Caco-2 (cell line): ENCODE measurements around the gene NRIP1. TPM values are rescaled to one million over a fixed set of nuclear protein-coding genes. Genes with fewer than 3 reads are reported as not detected.

ENCODE experiments used
- BruUV-seq: library from RNA; stranded (reverse); fragments of 400-500 nt; replicated peaks from 2 replicates; lab custom pipeline; 2021; lab: Mats Ljungman, UMichigan
- CTCF ChIA-PET: fragments of 300-600 bp; sonication (Branson Sonifier 250); formaldehyde crosslinking; loops from one replicate; lab custom pipeline; 2022; ENCODE audit warnings: antibody characterized with exemption; lab: Charles Lee
- POLR2A ChIA-PET: fragments of 300-600 bp; sonication (Branson Sonifier 250); formaldehyde crosslinking; loops from one replicate; lab custom pipeline; 2022; ENCODE audit warnings: antibody characterized with exemption; lab: Charles Lee
- DNase-seq, 2 experiments: peaks; one replicate each; pipeline versions ENCODE4 v3.0.0 to v3.0.0-alpha.2; 2020 to 2022
- H3K27me3 ChIP-seq: replicated peaks from 2 replicates; pipeline ENCODE4 v1.6.0; 2011; ENCODE audit warnings: low read length; ENCODE audit not compliant: control insufficient read depth, insufficient read depth
- H3K36me3 ChIP-seq: 2 replicates; pipeline ENCODE4 v1.5.1; 2011; ENCODE audit warnings: low read length; ENCODE audit not compliant: control insufficient read depth, insufficient read depth
- H3K4me1 ChIP-seq: fragments of 250-450 bp; sonication (Bioruptor Pico); 2 replicates; pipeline ENCODE4 v1.5.1; 2020; ENCODE audit warnings: mild to moderate bottlenecking
- H3K4me3 ChIP-seq: 2 replicates; pipeline ENCODE4 v1.5.1; 2011; ENCODE audit warnings: low read depth, mild to moderate bottlenecking, control low read depth, low read length
- H3K9me3 ChIP-seq: fragments of 250-450 bp; sonication (Bioruptor Pico); 2 replicates; pipeline ENCODE4 v1.5.1; 2020; ENCODE audit warnings: mild to moderate bottlenecking, moderate library complexity
- H3K27ac Mint-ChIP-seq: one replicate; pipeline ENCODE4 v1.8.0; 2022; ENCODE audit warnings: mixed read lengths; ENCODE audit not compliant: unreplicated experiment
- H3K27me3 Mint-ChIP-seq: one replicate; pipeline ENCODE4 v1.8.0; 2022; ENCODE audit warnings: mixed read lengths; ENCODE audit not compliant: insufficient read depth, unreplicated experiment
- H3K36me3 Mint-ChIP-seq: one replicate; pipeline ENCODE4 v1.8.0; 2022; ENCODE audit warnings: mild to moderate bottlenecking, mixed read lengths; ENCODE audit not compliant: insufficient read depth, unreplicated experiment
- H3K4me1 Mint-ChIP-seq: one replicate; pipeline ENCODE4 v1.8.0; 2022; ENCODE audit warnings: low read depth, mixed read lengths; ENCODE audit not compliant: unreplicated experiment
- H3K4me3 Mint-ChIP-seq: one replicate; pipeline ENCODE4 v1.8.0; 2022; ENCODE audit warnings: mild to moderate bottlenecking, moderate library complexity, mixed read lengths; ENCODE audit not compliant: unreplicated experiment
- H3K9me3 Mint-ChIP-seq: one replicate; pipeline ENCODE4 v1.8.0; 2022; ENCODE audit warnings: mixed read lengths; ENCODE audit not compliant: unreplicated experiment
- CTCF ChIP-seq, 2 experiments: fragments of 200-600 bp in 1 of 2; IDR thresholded peaks; 1 replicate in 1 of 2; 2 replicates in 1 of 2; pipeline versions ENCODE4 v1.5.1 to v1.8.0; 2011 to 2022; ENCODE audit warnings: antibody characterized with exemption in 1 of 2, control low read depth in 1 of 2, inconsistent platforms in 1 of 2, low read depth in 1 of 2, low read length in 1 of 2, mild to moderate bottlenecking in 1 of 2, moderate library complexity in 1 of 2; ENCODE audit not compliant: insufficient read depth in 1 of 2, severe bottlenecking in 1 of 2, unreplicated experiment in 1 of 2
- intact Hi-C: fragments of 100-400 bp; cut with micrococcal nuclease; formaldehyde crosslinking; loops from one replicate; pipeline ENCODE4 v1.10.0; 2022; ENCODE audit not compliant: unreplicated experiment
- total RNA-seq: library from RNA; stranded (reverse); gene quantifications from 2 replicates; pipeline ENCODE4 v1.2.3, GENCODE V29; 2022

The NRIP1 gene
- total RNA-seq, 1 experiment from 2014 or later: 28.6 TPM

GRCh38 chr21:14952916-14953315, 111.9 kb downstream of the NRIP1 start:
- Mint-ChIP-seq H3K36me3 (no peaks in the 10 kb centered on the region), H3K4me3 (no peak overlapping the region), H3K27me3 (no peaks in the 10 kb centered on the region), H3K9me3 (peaks cover 8% of the 10 kb centered on the region), H3K27ac (no peak overlapping the region), H3K4me1 (no peaks in the 10 kb centered on the region)
- no peaks in the 10 kb centered on the region for H3K27me3 ChIP-seq
- H3K36me3 ChIP-seq: no peaks in the 10 kb centered on the region
- H3K4me3 ChIP-seq: no peak overlapping the region
- no peaks in the 10 kb centered on the region for H3K4me1 ChIP-seq
- peaks cover 4% of the 10 kb centered on the region; the same call in 1 of the 2 replicates for H3K9me3 ChIP-seq
- no peak for DNase-seq
- intact Hi-C loops: no loop called here
- TF ChIP-seq CTCF (IDR thresholded peaks at IDR 0.05; ENCODE audit: insufficient read depth in 1 of 2, low read depth in 1 of 2, low read length in 1 of 2, severe bottlenecking in 1 of 2, unreplicated experiment in 1 of 2): no peak
- POLR2A ChIA-PET: no interaction called here
- CTCF ChIA-PET: no interaction called here
- BruUV-seq: no TSS peak

GRCh38 chr21:14949603-14950002, 115.2 kb downstream of the NRIP1 start:
- ChIA-PET CTCF (no interaction called here), POLR2A (no interaction called here)
- no peak overlapping the region for H3K27ac Mint-ChIP-seq
- intact Hi-C loops: no loop called here
- H3K4me1 Mint-ChIP-seq: peaks cover 8% of the 10 kb centered on the region
- no TSS peak for BruUV-seq
- no peaks in the 10 kb centered on the region for H3K27me3 Mint-ChIP-seq
- peaks cover 8% of the 10 kb centered on the region for H3K9me3 Mint-ChIP-seq
- Histone ChIP-seq H3K27me3 (no peaks in the 10 kb centered on the region), H3K36me3 (no peaks in the 10 kb centered on the region), H3K9me3 (peaks cover 4% of the 10 kb centered on the region; the same call in 1 of the 2 replicates), H3K4me1 (no peaks in the 10 kb centered on the region), H3K4me3 (no peak overlapping the region)
- DNase-seq: no peak
- no peak for TF ChIP-seq CTCF (IDR thresholded peaks at IDR 0.05; ENCODE audit: insufficient read depth in 1 of 2, low read depth in 1 of 2, low read length in 1 of 2, severe bottlenecking in 1 of 2, unreplicated experiment in 1 of 2)
- no peaks in the 10 kb centered on the region for H3K36me3 Mint-ChIP-seq
- H3K4me3 Mint-ChIP-seq: no peak overlapping the region

DNA sequence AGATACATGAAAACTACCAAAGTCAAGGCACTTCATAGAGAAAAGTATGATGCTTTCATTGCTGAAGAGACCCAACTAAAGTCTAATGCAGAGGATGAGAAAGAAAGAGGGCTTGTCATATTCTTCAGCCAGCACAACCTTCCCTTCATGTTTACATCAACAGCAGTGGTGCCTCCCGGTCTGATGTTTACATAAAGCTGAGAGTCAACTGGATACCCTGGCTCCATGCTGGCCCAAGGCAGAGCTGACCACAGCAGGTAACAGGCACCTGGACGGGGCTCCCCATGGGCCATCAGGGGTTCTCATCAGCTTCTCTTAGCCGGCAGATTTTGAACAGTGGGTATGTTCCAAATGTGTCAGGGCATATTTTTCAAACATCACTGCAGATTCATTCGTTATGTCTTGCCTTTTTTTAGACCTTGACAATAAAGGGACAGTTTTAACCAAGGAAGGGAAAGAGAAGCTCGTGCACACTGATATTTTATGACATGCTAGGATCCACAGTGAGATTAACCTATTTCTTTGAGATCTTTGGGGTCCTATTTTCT, 117.1 kb downstream of the NRIP1 start:
- DNase-seq: no peak
- H3K4me3 ChIP-seq: no peak overlapping the region
- Mint-ChIP-seq H3K27ac (no peak overlapping the region), H3K9me3 (peaks cover 8% of the 10 kb centered on the region), H3K36me3 (no peaks in the 10 kb centered on the region), H3K27me3 (no peaks in the 10 kb centered on the region), H3K4me3 (no peak overlapping the region), H3K4me1 (peaks cover 8% of the 10 kb centered on the region)
- intact Hi-C loops: no loop called here
- H3K4me1 ChIP-seq: no peaks in the 10 kb centered on the region
- ChIA-PET CTCF (no interaction called here), POLR2A (no interaction called here)
- H3K9me3 ChIP-seq: peaks cover 4% of the 10 kb centered on the region; the same call in 1 of the 2 replicates
- H3K36me3 ChIP-seq: no peaks in the 10 kb centered on the region
- no peak for TF ChIP-seq CTCF (IDR thresholded peaks at IDR 0.05; ENCODE audit: insufficient read depth in 1 of 2, low read depth in 1 of 2, low read length in 1 of 2, severe bottlenecking in 1 of 2, unreplicated experiment in 1 of 2)
- H3K27me3 ChIP-seq: no peaks in the 10 kb centered on the region
- BruUV-seq: no TSS peak
